Mucosa of gallbladder (tissue), 1 donor: ENCODE results near the gene NLK. TPM values are rescaled to one million over a fixed set of nuclear protein-coding genes. Genes with fewer than 3 reads are reported as not detected.
A peak's percentile ranks its signal among the peaks of the same experiment; 100 is the strongest.
"Not testable (repeated sequence)": the region's sequence is repeated elsewhere in the genome, so short reads cannot be mapped to it uniquely, and the experiment has no call there.

Source experiments
- DNase-seq: peaks from one replicate; pipeline ENCODE4 v3.0.0-alpha.2; 2020; ENCODE audit warnings: low spot score
- total RNA-seq: library from RNA; stranded (reverse); gene quantifications from one replicate; pipeline ENCODE4 v1.2.1, GENCODE V29; 2021
- donor health status: DM: no; HTN: no; CAD: no.

Gene NLK
- total RNA-seq, 1 donor from 2014 or later = 35.7 TPM

GRCh38 chr17:28155405-28155804 is 112.9 kb downstream of the NLK start:
- not testable (repeated sequence) for DNase-seq

GRCh38 chr17:28159004-28159403 is 116.5 kb downstream of the NLK start:
- DNase-seq = no peak

GRCh38 chr17:28159924-28160323 is 117.4 kb downstream of the NLK start:
- no peak for DNase-seq

DNA sequence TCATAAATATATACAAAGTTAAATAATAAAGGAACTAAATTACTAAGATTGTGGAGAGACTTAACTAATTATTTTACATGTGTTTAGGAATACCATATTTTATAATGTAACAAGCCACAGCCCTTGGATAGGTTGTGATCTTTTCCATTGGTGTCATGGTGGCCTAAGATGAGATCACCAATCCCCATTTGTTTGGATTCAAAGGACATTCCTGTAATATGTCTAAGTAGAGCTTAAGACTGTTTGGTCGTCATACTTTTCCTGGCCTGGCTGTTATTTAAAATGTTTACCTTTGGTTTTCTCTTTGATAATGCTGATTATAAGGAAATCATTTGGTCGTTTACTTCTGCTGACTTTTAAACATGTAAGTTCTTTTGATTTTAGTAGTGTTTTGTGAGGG is 118.1 kb downstream of the NLK start:
- DNase-seq = no peak

GRCh38 chr17:28161311-28161710 is 118.8 kb downstream of the NLK start:
- DNase-seq = no peak

GRCh38 chr17:28166478-28166877 is 124.0 kb downstream of the NLK start:
- DNase-seq = no peak

DNA sequence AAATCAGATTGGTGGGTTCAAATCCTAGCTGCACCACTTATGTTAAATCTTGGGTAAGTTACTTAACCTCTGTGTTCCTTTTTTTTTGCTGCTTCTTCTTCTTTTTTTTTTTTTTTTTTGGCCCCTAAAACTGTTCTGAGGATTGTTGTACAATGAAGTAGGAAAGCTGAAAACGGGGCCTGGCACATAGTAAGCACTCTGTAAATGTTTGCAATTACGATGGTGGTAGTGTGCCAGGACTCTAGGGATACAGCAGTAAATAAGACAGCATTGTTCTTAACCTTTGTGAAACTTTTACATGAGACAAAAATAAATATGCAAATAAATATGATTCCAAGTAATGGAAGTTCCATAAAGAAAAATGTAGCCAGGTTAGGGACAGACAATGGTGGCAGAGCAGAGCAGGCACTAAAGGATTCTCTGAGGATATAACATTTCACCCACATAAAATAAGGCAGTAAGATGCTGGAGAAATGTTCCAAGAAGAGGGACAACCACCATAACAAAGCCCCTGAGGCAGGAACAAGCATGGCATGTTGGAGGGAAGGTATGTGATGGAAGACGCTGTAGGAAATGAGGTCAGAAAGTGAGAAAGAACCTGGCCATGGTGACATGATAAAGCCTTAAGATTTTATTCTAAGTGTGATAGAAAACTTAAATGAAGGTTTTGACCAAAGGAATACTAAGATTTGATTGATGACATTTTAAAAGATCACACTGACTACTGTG is 127.3 kb downstream of the NLK start:
- no peak for DNase-seq

- no peak for DNase-seq
Observed at GRCh38 chr17:28170771-28171170, 128.3 kb downstream of the NLK start.

- DNase-seq = no peak
Observed at GRCh38 chr17:28173031-28173561, 130.6 kb downstream of the NLK start.

- DNase-seq = no peak
Observed at GRCh38 chr17:28173801-28174200, 131.3 kb downstream of the NLK start.

- DNase-seq = no peak
Observed at GRCh38 chr17:28174352-28175046, 132.0 kb downstream of the NLK start.

DNA sequence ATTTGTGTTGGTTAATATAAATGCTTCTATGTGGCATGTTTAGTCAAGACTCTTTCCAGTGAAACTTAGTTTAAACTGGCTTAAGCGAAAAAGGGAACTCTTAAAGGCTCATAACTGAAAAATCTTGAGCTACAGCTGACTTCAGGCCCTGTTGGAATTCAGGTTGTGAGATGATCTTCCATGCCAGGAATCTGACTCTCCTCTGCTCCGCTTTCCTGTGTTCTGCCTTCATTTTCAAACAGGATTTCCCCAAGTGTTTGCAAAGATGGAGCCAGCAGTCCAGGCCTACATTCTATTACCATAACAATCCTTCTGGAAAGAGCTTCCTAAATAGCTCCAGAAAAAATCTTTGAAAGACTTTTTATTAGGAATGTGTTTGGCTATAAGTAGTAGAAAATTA is 134.9 kb downstream of the NLK start:
- no peak for DNase-seq

DNA sequence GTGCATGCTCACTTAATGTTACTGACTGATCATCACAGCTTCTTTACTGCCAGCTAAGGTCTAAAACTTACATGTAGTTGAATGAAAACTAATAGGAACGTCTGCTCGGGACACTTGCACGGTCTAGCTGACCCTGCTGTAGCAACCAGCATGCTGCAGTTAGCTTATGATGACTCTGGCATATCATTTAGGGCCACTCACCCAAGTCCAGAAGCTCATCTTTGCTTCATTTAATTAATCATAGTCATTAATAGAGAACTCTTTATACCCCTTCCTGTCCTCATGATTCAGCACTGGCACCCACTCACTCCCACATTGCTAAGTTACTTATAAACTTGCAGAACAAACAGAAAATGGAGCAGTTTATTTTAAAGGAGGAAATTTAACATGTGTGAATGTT is 136.3 kb downstream of the NLK start:
- no peak for DNase-seq

- DNase-seq = no peak
Observed at GRCh38 chr17:28180449-28180848, 138.0 kb downstream of the NLK start.

DNA sequence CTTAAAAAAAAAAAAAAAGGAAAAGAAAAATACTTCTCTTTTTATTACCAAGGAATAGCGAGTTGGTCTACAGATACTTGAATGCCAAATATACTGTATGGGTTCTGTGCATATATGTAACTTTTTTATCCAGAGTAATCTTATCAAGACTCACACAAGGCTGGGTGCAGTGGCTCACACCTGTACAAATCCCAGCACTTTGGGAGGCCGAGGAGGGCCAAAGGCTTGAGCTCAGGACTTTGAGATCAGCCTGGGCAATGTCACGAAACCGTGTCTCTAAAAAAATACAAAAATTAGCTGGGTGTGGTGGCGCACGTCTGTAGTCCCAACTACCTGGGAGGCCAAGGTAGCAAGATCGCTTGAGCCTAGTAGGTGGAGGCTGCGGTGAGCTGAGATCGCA is 139.1 kb downstream of the NLK start:
- DNase-seq = no peak

GRCh38 chr17:28182559-28182958 is 140.1 kb downstream of the NLK start:
- no peak for DNase-seq

DNA sequence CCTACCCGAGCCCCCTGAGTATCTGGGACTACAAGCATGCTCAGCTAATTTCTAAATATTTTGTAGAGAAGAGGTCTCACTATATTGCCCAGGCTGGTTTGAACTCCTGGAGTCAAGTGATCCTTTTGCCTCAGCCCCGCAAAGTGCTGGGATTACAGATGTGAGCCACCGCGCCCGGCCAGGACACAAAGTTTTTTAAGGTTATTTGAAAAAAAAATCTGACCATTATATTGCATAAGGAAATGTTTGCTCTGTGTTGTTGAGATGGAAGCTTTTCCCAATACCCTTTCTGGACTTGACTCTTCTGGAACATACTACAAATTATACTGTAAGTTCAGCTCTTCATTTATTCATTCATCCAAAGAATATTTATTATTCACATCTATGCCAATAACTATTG is 143.2 kb downstream of the NLK start:
- no peak for DNase-seq

- not testable (repeated sequence) for DNase-seq
Observed at GRCh38 chr17:28186472-28186871, 144.0 kb downstream of the NLK start.

DNA sequence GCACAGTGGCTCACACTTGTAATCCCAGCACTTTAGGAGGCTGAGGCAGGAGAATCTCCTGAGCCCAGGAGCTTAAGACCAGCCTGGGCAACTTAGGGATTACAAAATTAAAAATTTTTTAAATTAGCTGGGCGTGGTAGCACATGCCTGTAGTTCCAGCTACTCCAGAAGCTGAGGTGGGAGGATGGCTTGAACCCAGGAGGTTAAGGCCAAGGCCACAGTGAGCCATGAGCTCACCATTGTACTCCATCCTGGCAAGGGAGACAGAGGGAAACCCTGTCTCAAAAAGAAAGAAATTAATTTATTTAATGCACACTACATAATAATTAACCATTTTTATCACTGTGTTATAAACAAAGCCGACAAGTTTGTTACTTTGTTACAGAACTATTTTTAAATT is 145.5 kb downstream of the NLK start:
- DNase-seq = no peak

DNA sequence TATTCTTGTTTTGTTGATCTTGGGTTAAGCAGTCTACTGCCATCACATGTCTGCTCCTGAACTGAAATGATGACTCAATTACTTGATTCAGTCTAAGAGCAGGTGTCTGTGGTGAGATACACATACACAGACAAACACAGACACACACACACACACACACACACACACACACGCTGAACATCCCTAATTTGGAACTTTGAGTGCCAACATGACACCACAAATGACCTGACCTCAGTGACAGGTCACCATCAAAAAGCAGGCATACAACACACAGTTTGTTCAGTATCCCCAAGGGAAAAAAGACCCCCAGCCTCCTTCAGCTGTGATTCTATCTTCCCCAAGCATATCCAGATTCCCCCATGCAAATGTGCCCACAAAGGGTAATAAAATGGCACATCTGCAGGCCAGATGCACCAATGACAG is 146.4 kb downstream of the NLK start:
- no peak for DNase-seq

DNA sequence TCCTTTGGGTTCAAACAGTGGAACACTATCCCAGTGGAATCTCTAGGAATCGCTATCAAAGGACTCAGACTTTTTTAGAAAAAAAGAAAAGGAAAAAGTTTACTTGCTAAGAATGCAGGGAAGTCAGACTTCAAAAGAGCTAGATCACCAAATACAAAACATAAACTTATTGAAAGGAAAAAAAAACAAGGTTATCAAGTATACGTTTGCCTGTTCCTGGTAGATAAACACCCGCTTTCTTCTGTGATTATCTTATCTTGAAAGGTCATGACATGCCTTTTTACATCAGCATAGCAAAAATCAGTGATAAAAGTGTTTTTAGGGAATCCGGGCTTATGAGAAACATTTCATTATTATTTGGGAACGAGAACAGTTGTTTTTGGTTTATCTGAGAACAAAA is 147.2 kb downstream of the NLK start:
- no peak for DNase-seq

DNA sequence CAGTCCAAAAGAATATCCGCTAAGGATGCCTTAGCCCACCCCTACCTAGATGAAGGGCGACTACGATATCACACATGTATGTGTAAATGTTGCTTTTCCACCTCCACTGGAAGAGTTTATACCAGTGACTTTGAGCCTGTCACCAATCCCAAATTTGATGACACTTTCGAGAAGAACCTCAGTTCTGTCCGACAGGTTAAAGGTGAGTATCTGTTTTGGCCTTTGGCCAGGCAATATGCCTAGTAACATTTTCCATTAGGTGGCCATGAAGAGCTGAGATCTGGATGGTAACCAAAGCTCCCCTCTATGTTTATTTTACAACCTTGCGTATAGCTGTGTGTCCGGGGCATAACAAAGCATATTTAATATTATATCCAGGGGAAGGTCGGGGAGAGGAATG is 148.5 kb downstream of the NLK start:
- no peak for DNase-seq

DNA sequence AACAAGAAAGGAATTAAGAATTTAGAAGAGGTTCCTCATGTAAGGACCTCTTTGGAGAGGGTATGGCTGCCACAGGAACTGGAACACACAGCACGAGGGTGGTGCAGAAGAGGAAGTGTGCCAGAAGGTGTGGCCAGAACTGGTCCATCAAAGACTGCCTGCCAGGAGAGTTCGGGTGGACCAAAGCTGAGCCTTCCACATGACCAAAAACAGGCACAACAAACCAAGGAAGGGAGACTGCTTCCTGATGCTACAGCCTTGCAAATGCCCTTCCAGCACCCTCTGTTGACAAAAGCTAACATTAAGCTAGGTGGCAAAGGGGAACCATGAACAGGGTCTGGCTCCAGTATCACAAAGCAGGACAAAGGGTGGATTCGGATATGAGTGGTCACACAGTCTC is 150.8 kb downstream of the NLK start:
- DNase-seq = peak; percentile 24
